ENCODE results near the gene IRF4.

IRF4 gene

GRCh38 chr6:444653-445275 lies 53.2 kb downstream of the IRF4 start:
- no peak for DNase-seq (ENCODE audit: low read depth)

GRCh38 chr6:445571-446417 lies 54.2 kb downstream of the IRF4 start:
- no peak for DNase-seq (ENCODE audit: low read depth)

- no peak for DNase-seq (ENCODE audit: low read depth)
Measured at GRCh38 chr6:446418-447366, 55.1 kb downstream of the IRF4 start.

GRCh38 chr6:447381-448165 lies 56.0 kb downstream of the IRF4 start:
- DNase-seq (ENCODE audit: low read depth) = no peak

GRCh38 chr6:448296-449056 lies 56.9 kb downstream of the IRF4 start:
- no peak for DNase-seq (ENCODE audit: low read depth)

- no peak for DNase-seq (ENCODE audit: low read depth)
Measured at GRCh38 chr6:449057-449430, 57.5 kb downstream of the IRF4 start.

- DNase-seq (ENCODE audit: low read depth) = no peak
Measured at GRCh38 chr6:449486-450419, 58.2 kb downstream of the IRF4 start.

GRCh38 chr6:451336-451735 lies 59.8 kb downstream of the IRF4 start:
- no peak for DNase-seq (ENCODE audit: low read depth)

- DNase-seq (ENCODE audit: low read depth) = no peak
Measured at GRCh38 chr6:451847-452246, 60.3 kb downstream of the IRF4 start.

GRCh38 chr6:452301-453067 lies 60.9 kb downstream of the IRF4 start:
- no peak for DNase-seq (ENCODE audit: low read depth)

- no peak for DNase-seq (ENCODE audit: low read depth)
Measured at GRCh38 chr6:453152-453551, 61.6 kb downstream of the IRF4 start.

- no peak for DNase-seq (ENCODE audit: low read depth)
Measured at GRCh38 chr6:454148-454991, 62.8 kb downstream of the IRF4 start.

GRCh38 chr6:455006-455585 lies 63.5 kb downstream of the IRF4 start:
- no peak for DNase-seq (ENCODE audit: low read depth)

GRCh38 chr6:455835-456234 lies 64.3 kb downstream of the IRF4 start:
- DNase-seq (ENCODE audit: low read depth) = no peak

- no peak for DNase-seq (ENCODE audit: low read depth)
Measured at GRCh38 chr6:456358-456867, 64.9 kb downstream of the IRF4 start.

GRCh38 chr6:456887-457286 lies 65.3 kb downstream of the IRF4 start:
- no peak for DNase-seq (ENCODE audit: low read depth)
